Activated T-cell treated with anti-CD3 and anti-CD28 coated beads, Interleukin-2, amount 50 U/mL, for 1 hour (primary cell): ENCODE measurements around the gene GALNT1.
A peak's percentile ranks its signal among the peaks of the same experiment; 100 is the strongest.
"Not testable (repeated sequence)": the region's sequence is repeated elsewhere in the genome, so short reads cannot be mapped to it uniquely, and the experiment has no call there.

ENCODE experiments used
- DNase-seq: peaks from one replicate; pipeline ENCODE4 v3.0.0-alpha.2; 2020

GALNT1 gene

GRCh38 chr18:35581546-35581897 lies at the start of gene GALNT1:
GALNT1 (plus strand) TSS chr18:35581740; CDS start chr18:35654663, 72,923 bp downstream.
- no peak for DNase-seq

- DNase-seq: no peak
These were observed 47.6 kb upstream of the GALNT1 start for GRCh38 chr18:35533916-35534405.

DNA sequence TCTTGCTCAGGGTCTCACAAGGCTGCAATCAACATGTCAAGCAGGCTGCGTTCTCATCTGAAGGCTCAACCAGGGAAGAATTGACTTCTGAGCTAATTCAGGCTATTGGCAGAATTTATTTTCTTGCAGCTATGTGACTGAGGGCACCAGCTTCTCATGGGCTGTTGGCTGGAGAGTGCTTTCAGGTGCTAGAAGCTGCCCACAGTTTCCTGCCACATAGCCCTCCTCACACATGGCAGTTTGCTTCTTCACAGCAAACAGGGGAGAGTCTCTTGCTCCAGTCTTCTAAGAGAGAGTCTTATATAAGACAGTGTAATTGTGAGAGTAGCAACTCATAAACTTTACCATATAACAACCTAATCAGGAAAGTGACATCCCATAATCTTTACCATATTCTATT lies 46.2 kb upstream of the GALNT1 start:
- DNase-seq: no peak

DNA sequence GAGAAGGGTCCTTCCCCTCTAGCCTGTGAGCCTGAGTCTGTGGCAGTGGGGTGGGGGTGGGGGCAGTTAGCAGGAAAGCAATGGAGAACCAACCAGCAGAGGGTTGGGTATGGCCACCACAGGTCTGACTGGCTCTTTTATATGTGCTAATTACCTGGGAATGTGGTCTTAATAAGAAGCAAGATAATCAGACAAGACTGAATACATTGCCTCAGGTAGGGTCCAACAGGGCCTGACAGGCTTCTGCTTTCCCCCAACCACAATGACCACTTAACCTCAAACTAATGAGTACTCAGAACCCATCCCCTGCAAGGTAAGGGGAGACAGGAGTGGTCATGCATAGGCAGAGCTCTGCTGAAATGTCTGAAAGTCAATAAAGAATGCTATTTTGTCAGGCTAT lies 39.2 kb upstream of the GALNT1 start:
- no peak for DNase-seq

DNA sequence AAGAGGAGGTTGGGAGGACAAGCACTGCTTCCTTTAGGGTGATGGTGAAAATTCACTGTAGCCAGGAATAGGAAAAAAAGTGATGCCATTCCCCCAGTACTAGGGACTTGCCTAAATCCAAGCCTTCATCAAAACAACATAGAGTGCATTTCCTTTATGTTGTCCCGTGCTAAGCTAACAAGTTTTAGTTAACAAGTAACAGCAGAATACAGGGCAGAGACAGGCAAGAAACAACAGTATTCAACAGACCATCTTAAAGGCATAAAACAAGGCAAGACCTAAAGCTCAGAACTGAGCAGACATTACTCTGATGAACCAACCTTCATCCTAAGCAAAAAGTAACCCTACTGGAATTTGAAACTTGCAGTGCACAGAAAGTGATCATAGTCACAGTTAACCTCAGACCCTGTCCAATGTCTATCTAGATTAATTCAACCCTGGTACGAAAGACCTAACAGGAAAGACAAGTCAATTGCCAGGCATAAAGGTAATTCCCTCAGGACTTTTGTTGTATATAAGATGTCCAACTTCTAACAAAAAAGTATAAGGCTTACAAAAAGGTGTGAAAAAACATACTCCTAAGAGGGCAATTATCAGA lies 34.4 kb upstream of the GALNT1 start:
- DNase-seq: no peak

DNA sequence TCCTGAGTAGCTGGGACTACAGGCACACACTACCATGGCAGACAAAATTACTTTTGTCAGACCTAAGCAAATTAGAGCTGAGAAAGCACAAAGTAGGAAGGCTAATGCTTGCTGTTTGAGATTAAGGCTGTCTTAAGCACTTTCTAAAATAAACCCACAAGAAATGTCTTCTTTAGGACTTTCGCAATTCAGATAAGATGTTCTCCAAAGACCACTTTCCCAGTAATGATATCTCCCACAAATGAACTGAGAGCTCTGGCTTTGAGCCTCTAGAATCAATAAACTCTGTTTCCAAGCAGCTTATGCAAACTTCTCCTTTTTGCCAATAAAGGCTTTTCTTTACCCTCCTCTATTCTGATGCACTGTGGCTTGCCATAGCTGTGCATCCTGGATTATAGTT lies 32.0 kb upstream of the GALNT1 start:
- no peak for DNase-seq

GRCh38 chr18:35553300-35553699 lies 28.2 kb upstream of the GALNT1 start:
- DNase-seq: no peak

- not testable (repeated sequence) for DNase-seq
These were observed 26.0 kb upstream of the GALNT1 start for GRCh38 chr18:35555538-35555937.

DNA sequence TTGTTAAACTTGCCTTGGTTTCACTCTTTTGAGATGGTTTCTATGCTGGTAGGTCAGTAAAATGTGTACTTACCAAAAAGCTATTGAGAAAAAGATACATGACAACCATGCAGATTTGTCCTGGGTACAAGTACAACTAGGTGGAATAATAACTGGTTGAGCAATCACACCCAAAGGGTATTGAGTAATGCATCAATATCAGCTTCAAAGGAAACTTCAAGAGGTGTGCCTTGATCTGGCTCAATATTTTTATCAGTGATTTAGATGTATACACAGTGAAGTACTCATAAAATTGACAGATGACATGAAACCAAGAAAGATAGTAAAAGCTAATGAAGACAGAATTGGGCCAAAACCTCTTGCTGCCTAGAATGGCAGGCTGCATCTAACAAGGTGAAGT lies 21.7 kb upstream of the GALNT1 start:
- no peak for DNase-seq

DNA sequence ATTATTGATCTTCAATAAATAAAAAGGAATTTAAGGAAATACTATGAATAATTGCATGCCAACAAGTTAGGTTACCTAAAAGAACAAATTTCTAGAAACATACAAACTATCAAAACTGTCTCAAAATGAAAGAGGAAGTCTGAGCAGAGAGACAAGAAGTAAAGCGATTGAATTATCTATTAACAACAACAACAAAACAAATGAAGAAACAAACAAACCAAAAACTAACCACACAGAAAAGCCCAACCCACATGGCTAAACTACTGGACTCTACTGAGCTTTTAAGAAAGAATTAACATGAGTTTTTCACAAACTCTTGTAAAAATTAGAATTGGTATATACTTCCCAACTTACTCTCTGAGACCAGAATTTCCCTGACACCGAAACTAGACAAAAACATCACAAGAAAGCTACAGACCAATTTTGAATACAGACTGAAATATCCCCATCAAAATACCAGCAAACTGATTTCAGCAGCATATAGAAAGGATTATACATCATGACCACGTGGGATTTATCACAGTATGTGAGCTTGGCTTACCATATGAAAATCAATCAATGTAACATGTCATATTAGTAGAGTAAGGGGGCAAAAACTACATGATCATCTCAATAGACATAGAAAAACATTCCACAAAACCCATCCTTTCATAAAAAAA lies 16.6 kb upstream of the GALNT1 start:
- no peak for DNase-seq

DNA sequence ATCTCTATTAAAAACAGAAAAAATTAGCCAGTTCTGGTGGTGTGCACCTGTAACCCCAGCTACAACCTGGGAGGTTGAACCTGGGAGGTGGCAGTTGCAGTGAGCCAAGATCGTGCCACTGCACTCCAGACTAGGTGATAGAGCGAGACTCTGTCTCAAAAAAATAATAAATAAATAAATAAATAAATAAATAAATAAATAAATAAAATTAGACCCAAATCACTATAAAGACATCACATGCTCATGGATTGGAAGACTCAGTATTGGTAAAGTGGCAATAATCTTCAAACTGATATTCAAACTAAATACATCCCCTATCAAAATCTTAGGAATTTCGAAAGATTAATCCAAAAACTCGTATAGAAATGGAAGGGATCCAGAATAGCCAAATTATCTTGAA lies 15.5 kb upstream of the GALNT1 start:
- no peak for DNase-seq

- DNase-seq: no peak
These were observed 11.4 kb upstream of the GALNT1 start for GRCh38 chr18:35570182-35570581.

DNA sequence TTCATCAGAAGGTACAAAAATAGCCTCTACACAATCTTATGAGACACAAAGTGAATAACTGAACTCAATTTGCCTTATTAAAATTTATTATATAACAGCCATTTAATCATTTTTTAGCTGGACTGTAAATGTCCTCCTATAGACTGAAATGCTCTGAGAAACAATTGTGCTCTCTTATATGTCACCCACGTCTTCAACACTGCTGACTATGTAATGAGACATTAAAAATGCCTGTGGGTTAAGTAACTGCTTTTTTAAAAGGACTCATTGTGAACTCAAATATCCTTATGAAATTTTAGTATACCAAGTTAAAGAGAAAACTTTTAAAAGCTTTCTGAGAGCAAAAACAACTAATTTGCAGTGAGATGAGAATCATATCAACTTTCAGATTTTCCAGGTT lies 10.4 kb upstream of the GALNT1 start:
- DNase-seq: no peak

DNA sequence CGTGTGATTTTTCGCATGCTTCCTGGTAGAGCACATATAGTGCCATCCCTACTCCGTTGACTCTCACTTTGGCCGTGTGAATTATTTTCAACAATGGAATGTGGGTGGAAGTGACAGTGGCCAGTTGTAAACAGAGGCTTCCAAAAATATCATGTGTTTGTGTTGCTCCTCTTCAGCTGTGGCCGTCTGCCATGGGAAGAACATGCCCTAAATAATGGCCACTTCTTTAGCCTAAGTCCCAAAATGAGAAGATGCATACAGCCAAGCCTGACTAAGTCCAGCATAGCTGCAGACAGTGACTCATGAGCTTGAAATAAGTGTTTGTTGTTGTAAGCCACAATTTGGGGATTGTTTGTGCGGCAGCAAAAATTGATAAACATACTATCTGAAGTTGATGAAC lies 8.9 kb upstream of the GALNT1 start:
- DNase-seq: no peak

GRCh38 chr18:35573531-35573930 lies 8.0 kb upstream of the GALNT1 start:
- no peak for DNase-seq

- not testable (repeated sequence) for DNase-seq
These were observed 5.2 kb upstream of the GALNT1 start for GRCh38 chr18:35576240-35576845.

DNA sequence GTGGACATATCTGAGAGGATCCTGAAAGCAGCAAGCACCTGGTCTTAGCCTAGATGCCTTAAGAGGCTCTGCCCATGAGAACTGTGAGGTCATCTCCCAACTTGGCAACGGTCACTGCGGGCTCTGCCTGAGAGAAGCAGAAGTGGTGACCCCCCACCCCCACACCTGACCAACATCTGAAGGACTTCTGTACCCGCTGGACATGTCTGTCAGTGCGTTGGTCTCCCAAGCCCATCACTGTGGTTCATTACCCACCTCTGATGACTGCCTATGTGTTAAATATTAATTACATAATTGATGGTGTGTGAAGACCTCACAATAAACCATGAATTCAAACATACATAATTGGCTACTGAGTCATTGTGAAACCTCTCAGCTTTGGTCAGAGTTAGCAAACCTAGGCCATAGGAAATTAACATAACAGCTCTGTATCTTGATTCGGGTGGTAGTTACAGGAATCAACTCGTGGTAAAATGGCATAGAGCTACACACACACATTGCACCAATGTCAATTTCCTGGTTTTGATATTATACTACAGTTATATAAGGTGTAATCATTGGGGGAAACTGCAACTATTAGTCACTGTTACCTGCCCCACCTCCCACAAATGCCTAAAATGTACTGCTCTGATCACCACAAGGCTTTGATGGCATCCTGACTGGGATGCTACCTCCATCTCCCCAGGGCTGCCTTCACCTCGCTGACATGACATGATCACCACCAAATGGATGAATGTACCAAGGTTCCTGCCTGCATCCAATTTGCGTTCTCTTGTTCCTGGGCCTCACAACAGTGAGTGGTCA lies 4.3 kb upstream of the GALNT1 start:
- DNase-seq: no peak

DNA sequence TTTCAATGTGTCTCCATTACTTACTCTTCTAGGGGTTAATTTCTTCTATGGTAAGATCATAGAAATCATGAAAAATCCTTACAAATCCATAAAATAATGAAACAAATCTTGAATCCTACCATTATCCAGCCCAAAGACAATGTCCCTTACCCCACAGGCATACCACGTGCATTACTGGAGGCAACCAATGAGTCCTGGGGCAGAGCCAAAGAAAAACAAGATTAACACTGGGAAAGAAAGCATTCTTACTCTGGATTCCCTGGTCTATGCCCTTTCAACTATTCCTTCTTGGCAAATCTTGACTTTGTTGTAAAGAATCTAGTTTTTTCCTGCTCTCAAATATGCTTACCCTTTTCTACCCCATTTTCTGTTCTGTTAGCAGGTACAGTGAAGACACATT lies 3.1 kb upstream of the GALNT1 start:
- DNase-seq: no peak

- DNase-seq: no peak
These were observed 2.6 kb upstream of the GALNT1 start for GRCh38 chr18:35578936-35579335.

GRCh38 chr18:35580701-35581539 lies 620 bp upstream of the GALNT1 start:
- DNase-seq: peak; percentile 73

DNA sequence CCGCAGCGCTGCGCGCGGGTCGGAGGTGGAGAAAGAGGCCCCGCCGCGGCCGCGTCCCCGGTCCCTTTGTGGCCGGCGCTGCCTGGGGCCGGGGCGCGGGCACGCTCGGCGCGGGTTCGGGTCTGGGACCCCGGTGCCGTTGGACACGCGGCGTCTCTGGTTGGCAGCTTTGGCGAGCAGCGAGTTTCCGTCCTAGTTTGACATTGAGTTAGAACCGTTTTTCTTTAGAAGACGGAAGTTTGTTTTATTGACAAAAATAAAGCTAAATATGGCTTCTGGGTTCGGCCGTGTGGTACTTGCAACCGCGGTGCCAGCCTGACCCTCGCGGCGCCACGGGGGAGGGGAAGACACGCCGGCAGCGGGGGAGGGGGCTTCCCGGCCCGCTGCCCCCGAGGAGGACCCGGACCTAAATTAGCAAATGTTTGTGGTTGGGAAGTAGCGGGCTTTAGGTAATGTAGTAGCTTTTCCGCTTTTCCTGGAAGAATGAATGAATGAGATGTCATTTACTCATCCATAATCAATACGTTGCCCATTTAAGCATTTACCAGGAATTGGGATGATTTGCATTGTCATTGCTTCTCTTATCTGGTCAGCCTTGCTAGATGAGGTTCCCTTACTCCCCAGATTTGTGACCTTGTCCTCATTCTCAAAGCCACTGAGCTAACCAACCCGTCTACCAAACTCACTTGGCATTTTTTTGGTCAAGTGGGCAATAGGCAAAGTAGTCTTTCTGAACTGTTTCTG lies 530 bp downstream of the GALNT1 start:
- peak; percentile 38 for DNase-seq
